22Rv1 (cell line): Measurements from ENCODE around the gene ATXN10.

Experiments
- H3K27ac ChIP-seq: fragments of 450-650 bp; 2 replicates; pipeline ENCODE4 v1.5.1; 2017
- CTCF ChIP-seq: fragments of 450-650 bp; IDR thresholded peaks from 2 replicates; pipeline ENCODE4 v1.5.1; 2017; ENCODE audit warnings: mild to moderate bottlenecking
- ZFX ChIP-seq: fragments of 450-650 bp; IDR thresholded peaks from 2 replicates; pipeline ENCODE4 v1.6.1; 2017; ENCODE audit warnings: antibody characterized with exemption, borderline replicate concordance

ATXN10 gene

GRCh38 chr22:45639747-45640102 lies 31.9 kb upstream of the ATXN10 start:
- TF ChIP-seq ZFX (no peak), CTCF (no peak)
- no peak overlapping the region for H3K27ac ChIP-seq

- TF ChIP-seq CTCF (no peak), ZFX (no peak)
- H3K27ac ChIP-seq: no peak overlapping the region
Observed at GRCh38 chr22:45640291-45640940, 31.2 kb upstream of the ATXN10 start.

- no peak overlapping the region for H3K27ac ChIP-seq
- TF ChIP-seq ZFX (no peak), CTCF (no peak)
Observed at GRCh38 chr22:45640941-45641621, 30.6 kb upstream of the ATXN10 start.

- TF ChIP-seq CTCF (no peak), ZFX (no peak)
- H3K27ac ChIP-seq: no peak overlapping the region
Observed at GRCh38 chr22:45642986-45643385, 28.6 kb upstream of the ATXN10 start.

GRCh38 chr22:45644714-45645113 lies 26.9 kb upstream of the ATXN10 start:
- no peak overlapping the region for H3K27ac ChIP-seq
- TF ChIP-seq ZFX (no peak), CTCF (no peak)

GRCh38 chr22:45645150-45645525 lies 26.5 kb upstream of the ATXN10 start:
- TF ChIP-seq ZFX: no peak
- no peak for TF ChIP-seq CTCF
- H3K27ac ChIP-seq: no peak overlapping the region
